HCEC 1CT (cell line): Measurements from ENCODE around the gene BRCA2.

Experiments
- DNase-seq: peaks from one replicate; pipeline ENCODE4 v3.0.0-alpha.2; 2017

Gene BRCA2

GRCh38 chr13:32431361-32431760 is 116.1 kb downstream of the BRCA2 start:
- DNase-seq: no peak

GRCh38 chr13:32432856-32433255 is 117.5 kb downstream of the BRCA2 start:
- no peak for DNase-seq

- DNase-seq: no peak
Measured at GRCh38 chr13:32438871-32439270, 123.6 kb downstream of the BRCA2 start.

GRCh38 chr13:32443111-32443510 is 127.8 kb downstream of the BRCA2 start:
- peak; percentile 24 for DNase-seq

GRCh38 chr13:32445461-32445860 is 130.2 kb downstream of the BRCA2 start:
- DNase-seq: no peak

GRCh38 chr13:32446220-32446619 is 130.9 kb downstream of the BRCA2 start:
- no peak for DNase-seq

- DNase-seq: no peak
Measured at GRCh38 chr13:32446773-32447465, 131.6 kb downstream of the BRCA2 start.

GRCh38 chr13:32447894-32448623 is 132.8 kb downstream of the BRCA2 start:
- DNase-seq: no peak

GRCh38 chr13:32448972-32449371 is 133.7 kb downstream of the BRCA2 start:
- DNase-seq: no peak
